Ovary (tissue), 9 donors: ENCODE measurements around the gene RFK. TPM values are rescaled to one million over a fixed set of nuclear protein-coding genes. Genes with fewer than 3 reads are reported as not detected.

Experiments used
- DNase-seq, 5 donors: peaks; one replicate each; pipeline ENCODE4 v3.0.0-alpha.2; 2019 to 2020
- H3K27ac ChIP-seq, 2 donors: fragments of 200-600 bp; one replicate each; pipeline versions ENCODE4 v1.5.1 to v1.8.0; 2019 to 2022
- H3K27me3 ChIP-seq: fragments of 200-600 bp; one replicate; pipeline ENCODE4 v1.8.0; 2022
- H3K36me3 ChIP-seq: fragments of 200-600 bp; sonication (generic); one replicate; pipeline ENCODE4 v1.5.1; 2019
- H3K4me1 ChIP-seq: one replicate; pipeline ENCODE4 v1.8.1; 2013; ENCODE audit warnings: mild to moderate bottlenecking, moderate library complexity; ENCODE audit not compliant: insufficient read depth
- H3K4me3 ChIP-seq: fragments of 200-600 bp; sonication (generic); one replicate; pipeline ENCODE4 v1.5.1; 2017
- H3K9me3 ChIP-seq, 2 donors: fragments of 200-600 bp in 1 of 2; sonication (generic) in 1 of 2; one replicate each; pipeline versions ENCODE4 v1.5.1 to v1.8.1; 2013 to 2019; ENCODE audit warnings: mild to moderate bottlenecking in 1 of 2, moderate library complexity in 1 of 2
- CTCF ChIP-seq, 3 donors: fragments of 450-650 bp in 2 of 3; fragments of 200-600 bp in 1 of 3; IDR thresholded peaks; one replicate each; pipeline versions ENCODE4 v1.5.1 to v1.8.0; 2016 to 2022; ENCODE audit warnings: antibody characterized with exemption in 3 of 3, mild to moderate bottlenecking in 1 of 3
- EP300 ChIP-seq: sonication (generic); formaldehyde crosslinking; IDR thresholded peaks from one replicate; pipeline ENCODE4 v1.6.1; 2017; ENCODE audit warnings: antibody characterized with exemption
- POLR2A ChIP-seq: fragments of 450-650 bp; IDR thresholded peaks from one replicate; pipeline ENCODE4 v1.6.1; 2017; ENCODE audit warnings: antibody characterized with exemption, mild to moderate bottlenecking, moderate library complexity
- WGBS, 3 donors: extraction: QIAGEN DNeasy Blood & Tissue Kit in 1 of 3; methylation state at CpG; one replicate each; pipeline versions ENCODE4 v1.1.5 to v1.1.7; 2013 to 2017; 5-methylcytosine and 5-hydroxymethylcytosine counted together
- intact Hi-C, 4 donors: fragments of 100-400 bp; cut with DNase I; formaldehyde crosslinking; loops; one replicate each; pipeline versions ENCODE4 v1.11.0 to v1.15.1; 2022 to 2023
- polyA plus RNA-seq, 2 donors: library from polyadenylated mRNA; stranded (reverse); fragments of 200-250 nt in 1 of 2; fragments of 350-450 nt in 1 of 2; fragmentation: Illumina TruSeq in 1 of 2; extraction: RNeasy Lipid Tissue Mini Kit (QIAGEN cat#74804) in 1 of 2; gene quantifications; one replicate each; pipeline ENCODE4 v1.2.3, GENCODE V29; 2013 to 2014
- total RNA-seq, 7 donors: library from RNA; depleted of rRNA in 2 of 7; stranded (reverse); fragments of >200 nt in 2 of 7; fragmentation: NEBNext Ultra II Directional in 3 of 7; extraction: Animal tissue kit (Norgen Biotek cat#: 25700) in 3 of 7; gene quantifications; one replicate each; pipeline versions ENCODE4 v1.1.0 to v1.2.4, GENCODE V29; 2016 to 2023
- donor health status: DM: no; HTN: no; CAD: no; lungs with moderate emphysema.
- donor health status: DM: no; HTN: no; CAD: no.
- donor health status: Bipolar disorder and iron deficiency.
- donor health status: DM: yes; HTN: yes; CAD: no.
- donor health status: DM: no; HTN: no; CAD: no.
- donor health status: DM: yes; HTN: yes; CAD: no.

RFK gene
- total and polyA plus RNA-seq, 9 donors: 9.9 to 30.1 (median 18.5) TPM

- H3K27me3 ChIP-seq: no peaks in the 10 kb centered on the region
- H3K4me1 ChIP-seq: no peaks in the 10 kb centered on the region
- DNase-seq: no peak
- H3K4me3 ChIP-seq: no peak overlapping the region
- TF ChIP-seq EP300 (no peak), POLR2A (no peak), CTCF (IDR thresholded peaks at IDR 0.05) (no peak)
- intact Hi-C loops: no loop called here
- no peaks in the 10 kb centered on the region for H3K9me3 ChIP-seq
- no peaks in the 10 kb centered on the region for H3K36me3 ChIP-seq
- WGBS, 3 donors: 39 to 52% (median 45%) methylated on average over 2 of the region's 2 CpGs
- no peak overlapping the region for H3K27ac ChIP-seq
Observed at GRCh38 chr9:76423216-76424177, 29.3 kb upstream of the RFK start.

GRCh38 chr9:76419782-76420380 lies 25.7 kb upstream of the RFK start:
- H3K27ac ChIP-seq: no peak overlapping the region
- intact Hi-C loops: no loop called here
- TF ChIP-seq EP300: no peak
- no peak for TF ChIP-seq POLR2A
- no peak for TF ChIP-seq CTCF (IDR thresholded peaks at IDR 0.05)
- no peaks in the 10 kb centered on the region for H3K9me3 ChIP-seq
- no peaks in the 10 kb centered on the region for H3K36me3 ChIP-seq
- no peak overlapping the region for H3K4me3 ChIP-seq
- no peaks in the 10 kb centered on the region for H3K27me3 ChIP-seq
- WGBS, 3 donors: 80 to 91% (median 81%) methylated on average over 2 of the region's 2 CpGs
- H3K4me1 ChIP-seq: no peaks in the 10 kb centered on the region
- no peak for DNase-seq

- WGBS, 3 donors: 36 to 91% (median 41%) methylated on average over 1 of the region's 1 CpG
- Histone ChIP-seq H3K4me1 (no peaks in the 10 kb centered on the region), H3K36me3 (no peaks in the 10 kb centered on the region), H3K27me3 (no peaks in the 10 kb centered on the region), H3K27ac (no peak overlapping the region), H3K4me3 (no peak overlapping the region), H3K9me3 (no peaks in the 10 kb centered on the region)
- intact Hi-C loops: no loop called here
- no peak for DNase-seq
- TF ChIP-seq CTCF (IDR thresholded peaks at IDR 0.05): no peak
- TF ChIP-seq POLR2A: no peak
- no peak for TF ChIP-seq EP300
Observed at GRCh38 chr9:76417394-76417793, 23.2 kb upstream of the RFK start.

- no peak overlapping the region for H3K27ac ChIP-seq
- intact Hi-C loops: no loop called here
- H3K4me3 ChIP-seq: no peak overlapping the region
- H3K9me3 ChIP-seq: no peaks in the 10 kb centered on the region
- no peak for DNase-seq
- no peaks in the 10 kb centered on the region for H3K36me3 ChIP-seq
- no peak for TF ChIP-seq POLR2A
- no peak for TF ChIP-seq CTCF (IDR thresholded peaks at IDR 0.05)
- no peak for TF ChIP-seq EP300
- no peaks in the 10 kb centered on the region for H3K4me1 ChIP-seq
- no peaks in the 10 kb centered on the region for H3K27me3 ChIP-seq
Observed at GRCh38 chr9:76415731-76416130, 21.5 kb upstream of the RFK start.
